ENCODE data around the gene NPM1.

The NPM1 gene

DNA sequence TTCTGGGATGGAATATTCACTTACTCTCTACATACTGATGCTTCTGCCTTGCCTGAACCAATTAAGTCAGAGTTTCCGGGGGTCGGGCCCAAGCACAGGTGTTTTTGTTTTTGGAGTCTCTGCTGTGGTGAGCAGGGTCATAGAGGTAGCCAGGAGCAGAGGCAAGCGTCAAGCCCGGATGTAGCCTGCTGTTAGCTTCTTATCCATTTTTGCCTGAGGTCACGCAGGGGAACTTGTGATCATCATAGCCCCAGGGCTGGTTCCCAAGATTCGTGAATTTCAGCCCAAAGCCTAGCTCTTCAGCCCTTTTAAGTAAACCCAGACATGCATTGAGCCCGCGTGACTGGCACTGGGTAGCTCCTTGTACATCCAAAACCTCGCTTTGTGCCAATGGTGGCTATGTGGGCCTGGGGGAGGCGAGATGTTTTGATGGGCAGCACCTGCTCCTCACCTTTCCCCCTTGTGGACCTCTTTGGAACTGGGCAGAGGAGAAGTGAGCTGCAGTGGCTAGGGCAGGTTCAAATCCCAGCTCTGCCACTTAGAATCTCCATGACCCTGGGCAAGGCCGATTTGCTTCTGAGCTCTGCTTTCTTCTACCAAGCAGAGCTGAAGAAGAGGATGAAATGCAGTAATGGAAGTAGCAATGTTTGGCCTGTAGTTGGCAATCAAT, 65.5 kb downstream of the NPM1 start:
- no peak for DNase-seq

DNA sequence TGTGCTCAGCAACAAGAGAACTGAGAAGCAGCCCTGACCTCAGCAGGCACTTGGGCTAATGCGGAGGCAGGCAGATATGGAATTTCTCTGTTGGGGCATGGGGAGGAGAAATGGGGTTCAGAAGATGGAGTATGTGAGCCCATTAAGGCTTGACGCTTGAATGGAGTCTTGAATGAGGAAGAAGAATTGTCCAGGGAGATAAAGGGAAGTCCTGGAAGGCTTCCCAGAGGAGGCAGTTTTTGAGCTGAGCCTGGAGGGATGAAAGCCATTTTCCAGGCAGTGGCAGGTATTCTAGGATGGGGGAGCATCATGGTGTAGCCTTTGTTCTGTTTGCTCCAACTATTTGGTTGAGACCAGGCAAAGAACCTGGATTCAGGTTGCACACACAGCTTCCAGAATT, 66.3 kb downstream of the NPM1 start:
- DNase-seq = no peak

- no peak for DNase-seq
Observed at GRCh38 chr5:171454549-171454948, 66.9 kb downstream of the NPM1 start.

- DNase-seq = no peak
Observed at GRCh38 chr5:171455522-171455921, 67.9 kb downstream of the NPM1 start.

DNA sequence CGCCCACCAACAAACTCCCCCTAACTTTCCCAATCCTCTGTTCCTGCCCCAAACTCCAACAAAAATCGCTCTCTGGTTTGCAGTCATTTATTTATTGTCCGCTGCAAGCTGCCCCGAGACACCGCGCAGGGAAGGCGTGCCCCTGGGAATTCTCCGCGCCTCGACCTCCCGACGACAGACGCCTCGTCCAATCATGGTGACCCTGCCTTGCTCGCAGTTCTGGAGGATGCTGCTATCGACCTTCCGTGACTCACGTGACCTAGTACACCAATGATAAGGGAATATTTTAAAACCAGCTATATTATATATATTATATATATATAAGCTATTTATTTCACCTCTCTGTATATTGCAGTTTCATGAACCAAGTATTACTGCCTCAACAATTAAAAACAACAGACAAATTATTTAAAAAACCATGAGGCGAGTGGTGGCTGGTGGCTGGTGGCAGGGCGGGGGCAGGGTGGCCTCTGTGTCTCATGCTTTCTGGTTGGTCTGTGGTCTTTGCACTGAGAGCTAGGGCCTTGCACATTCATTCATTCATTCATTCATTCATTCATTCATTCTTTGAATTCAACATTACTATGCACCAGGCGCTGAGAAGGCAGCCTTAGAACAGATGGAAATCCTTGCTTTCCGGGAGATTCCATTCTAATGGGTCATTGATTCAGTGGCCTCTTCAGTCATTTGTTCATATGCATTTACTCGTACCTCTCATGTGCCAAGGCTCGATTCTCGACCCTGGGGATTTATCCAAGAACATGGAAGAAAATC, 69.7 kb downstream of the NPM1 start:
- DNase-seq = no peak

DNA sequence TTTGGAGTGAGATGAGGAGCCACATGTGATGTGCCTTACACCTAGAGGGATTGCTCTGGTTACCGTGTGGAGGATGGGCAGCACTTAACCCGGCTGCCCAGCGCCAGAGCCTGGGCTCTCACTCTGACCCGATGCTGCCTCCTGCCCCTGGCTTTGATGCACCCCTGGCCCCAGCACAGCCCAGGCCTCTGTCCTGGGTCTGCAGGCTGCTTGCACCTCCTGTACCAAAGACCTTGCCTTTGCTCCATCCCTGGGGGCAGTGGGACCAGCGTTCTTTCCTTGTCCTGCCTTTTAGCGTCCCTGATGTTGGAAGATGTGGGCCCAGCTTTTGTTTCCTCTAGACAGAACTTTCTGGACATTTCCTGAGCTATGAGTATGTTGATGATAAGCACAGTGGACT, 72.2 kb downstream of the NPM1 start:
- no peak for DNase-seq
